ENCODE results near the gene CDC25C.
"Not testable (repeated sequence)": the region's sequence is repeated elsewhere in the genome, so short reads cannot be mapped to it uniquely, and the experiment has no call there.

The CDC25C gene

DNA sequence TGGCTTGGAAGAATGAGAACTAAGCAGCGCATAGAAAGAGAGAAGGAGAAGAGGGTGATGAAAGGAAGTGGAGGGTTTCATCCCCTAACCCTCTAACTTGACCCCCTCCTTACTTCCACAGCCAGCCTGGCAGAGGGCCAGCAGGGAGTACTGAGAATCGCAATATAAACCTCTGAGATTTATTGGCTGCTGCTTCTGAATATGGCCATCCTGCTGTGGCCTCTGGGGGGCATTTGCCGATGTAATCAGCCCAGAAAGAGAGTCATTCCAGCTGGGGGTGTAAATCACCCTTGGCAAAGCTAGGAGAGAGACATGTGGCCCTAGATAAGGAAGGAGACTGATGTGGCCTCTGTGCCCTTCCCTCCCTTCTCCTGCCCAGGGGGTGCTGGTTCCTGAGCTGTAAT lies 56.2 kb downstream of the CDC25C start:
- DNase-seq = no peak

DNA sequence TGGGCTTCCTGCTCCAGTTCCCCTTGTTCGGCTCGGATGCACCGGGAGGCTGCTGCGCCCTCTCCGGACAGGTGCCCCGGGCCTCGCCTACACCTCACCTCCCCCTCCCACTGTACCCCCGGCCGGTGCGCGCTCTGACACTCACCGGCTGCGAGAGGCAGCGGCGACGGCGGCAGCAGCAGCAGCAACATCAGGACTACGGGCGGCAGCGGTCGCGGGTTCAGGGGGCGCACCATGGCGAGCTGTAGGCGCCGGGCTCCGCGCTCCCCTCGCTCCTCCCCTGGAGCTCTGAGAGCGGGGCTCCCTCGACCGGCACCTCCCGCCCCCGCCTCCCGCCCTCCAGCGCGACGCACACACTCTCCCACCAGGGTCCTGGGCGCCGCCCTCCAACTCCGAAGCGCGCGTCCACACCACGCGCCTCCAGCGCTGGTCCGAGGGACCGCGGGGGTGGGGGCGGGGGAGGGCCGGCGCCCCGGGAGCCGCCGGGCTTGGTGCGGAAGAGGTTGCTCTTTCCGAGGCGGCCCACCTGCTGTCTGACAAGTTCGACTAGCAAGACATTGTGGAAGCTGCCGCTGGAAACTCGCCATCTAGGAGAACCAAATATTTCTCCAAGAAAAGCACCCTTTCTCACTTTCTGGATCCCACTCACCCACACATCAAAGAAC lies 57.3 kb downstream of the CDC25C start, which contains the start of gene GFRA3:
Gene GFRA3 (minus strand): TSS at position 433 of the 665 bp plus-strand sequence. CDS start 197 bp downstream, at position 236.
- peak in 1 of 2 donors; percentile 24 for DNase-seq

DNA sequence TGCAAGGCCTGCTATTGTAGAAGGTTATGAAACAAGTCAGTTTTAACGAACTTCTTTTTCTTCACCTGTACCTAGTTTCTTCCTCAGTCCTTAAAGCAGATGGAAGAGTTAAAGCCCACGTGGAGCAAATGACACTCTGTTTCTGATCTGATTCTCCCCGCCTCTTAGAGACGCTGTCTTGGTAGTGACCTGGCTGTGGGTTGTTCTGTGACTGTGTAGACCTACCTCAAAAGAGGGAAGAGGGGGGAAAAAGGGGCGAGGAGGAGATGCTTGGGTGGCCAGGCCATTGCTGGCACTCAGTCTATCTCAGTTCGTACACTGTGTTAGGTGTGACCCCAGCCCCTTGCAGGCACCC lies 57.8 kb downstream of the CDC25C start:
- no peak for DNase-seq

DNA sequence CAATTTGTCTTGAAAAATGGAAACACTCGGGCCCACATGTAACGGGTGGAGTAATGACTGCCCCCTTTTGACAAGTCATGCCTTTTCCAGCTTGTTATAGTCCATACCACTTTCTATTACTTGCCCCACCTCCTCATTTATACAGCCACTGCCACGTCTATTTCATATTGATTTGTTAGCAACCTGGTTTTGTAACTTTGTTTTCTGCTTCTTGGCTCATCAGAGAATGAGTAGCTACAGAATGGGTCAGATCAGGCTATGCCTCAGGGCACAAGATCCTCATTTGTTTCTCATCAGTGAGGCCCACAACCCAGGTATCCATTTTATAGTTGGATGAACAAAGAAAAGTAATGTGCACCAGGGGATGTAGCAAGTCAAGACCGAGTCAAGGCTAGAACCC lies 58.9 kb downstream of the CDC25C start:
- DNase-seq = no peak

DNA sequence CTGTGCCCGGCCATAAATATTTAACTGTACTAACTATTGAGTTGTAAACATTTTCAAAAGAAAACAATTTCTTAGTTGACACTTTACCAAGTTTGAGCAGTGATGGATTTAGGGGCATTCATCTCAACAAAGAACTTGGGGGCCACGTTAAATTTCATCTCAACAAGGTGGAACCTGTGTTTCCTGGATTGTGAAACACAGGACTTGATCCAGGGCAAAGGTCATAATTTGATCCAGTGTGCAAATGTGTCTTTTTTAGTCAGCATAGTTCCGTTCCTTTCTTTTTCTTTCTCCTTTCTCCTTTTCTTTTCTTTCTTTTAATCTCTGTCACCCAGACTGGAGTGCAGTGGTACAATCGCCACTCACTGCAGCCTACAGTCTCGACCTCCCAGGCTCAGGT lies 60.3 kb downstream of the CDC25C start:
- DNase-seq = no peak

DNA sequence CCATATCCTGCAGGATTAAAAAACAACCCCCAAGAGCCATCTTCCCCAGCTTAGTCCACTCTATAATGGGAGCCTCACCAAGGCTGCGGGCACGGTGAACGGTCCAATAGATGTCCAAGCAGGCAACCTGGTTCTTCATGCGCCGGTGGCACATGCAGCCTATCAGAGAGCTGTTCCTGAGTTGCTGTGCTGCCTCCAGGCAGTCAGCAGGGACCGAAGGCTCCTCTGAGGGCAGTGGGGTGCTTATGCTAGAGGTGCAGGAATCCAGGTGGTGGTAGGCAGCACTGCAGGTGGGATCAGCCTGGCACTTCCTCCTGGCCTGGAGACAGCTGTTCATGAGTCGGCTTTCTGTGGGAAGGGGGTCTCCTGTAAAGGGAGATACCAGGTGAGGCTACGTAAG lies 67.4 kb downstream of the CDC25C start:
- DNase-seq = no peak

DNA sequence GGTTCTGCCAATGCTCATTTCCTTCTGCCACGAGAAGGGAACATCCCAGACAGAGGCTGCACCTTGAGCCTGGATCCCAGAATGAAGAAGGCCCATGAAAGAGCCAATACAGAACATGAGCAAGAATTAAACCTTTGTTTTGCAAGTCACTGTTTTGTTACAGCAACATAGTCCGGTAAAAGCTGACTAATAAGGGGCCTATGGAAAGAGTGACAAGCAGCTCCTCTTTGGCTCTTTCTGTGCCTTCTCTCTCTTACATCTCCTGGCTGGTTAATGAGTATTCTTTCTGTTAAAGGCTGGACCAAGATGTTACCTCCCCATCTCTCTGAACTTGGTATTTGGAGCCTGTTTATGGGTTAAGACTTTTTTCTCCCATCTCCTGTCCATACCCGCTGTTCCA lies 68.0 kb downstream of the CDC25C start:
- DNase-seq = no peak

DNA sequence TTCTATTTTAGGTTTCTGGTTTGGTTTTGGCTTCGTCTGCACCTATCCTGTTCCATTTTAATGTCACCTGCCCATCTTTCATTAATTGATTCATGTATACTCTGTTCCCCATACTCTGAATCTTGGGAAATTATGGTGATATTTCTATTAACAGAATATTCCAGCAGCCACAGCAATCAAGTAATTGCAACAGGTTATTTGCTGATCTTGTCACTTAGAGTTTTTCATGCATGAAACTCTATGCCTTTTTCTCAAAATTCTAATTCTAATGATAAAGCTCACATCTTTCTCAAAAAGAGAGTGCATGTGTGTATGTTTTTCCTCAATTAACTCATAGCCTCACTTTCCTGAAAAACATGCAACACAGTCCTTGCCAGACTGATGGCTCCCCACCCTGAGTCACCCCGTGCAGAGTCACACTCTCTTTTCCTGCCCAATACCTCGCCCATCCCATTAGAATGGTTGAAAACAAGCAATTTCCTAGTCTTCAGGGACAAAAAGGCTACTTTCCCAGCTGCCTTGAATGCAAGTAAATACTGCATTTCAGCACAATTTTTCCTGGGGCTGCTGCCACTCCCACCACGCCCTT lies 72.8 kb downstream of the CDC25C start:
- DNase-seq = no peak

DNA sequence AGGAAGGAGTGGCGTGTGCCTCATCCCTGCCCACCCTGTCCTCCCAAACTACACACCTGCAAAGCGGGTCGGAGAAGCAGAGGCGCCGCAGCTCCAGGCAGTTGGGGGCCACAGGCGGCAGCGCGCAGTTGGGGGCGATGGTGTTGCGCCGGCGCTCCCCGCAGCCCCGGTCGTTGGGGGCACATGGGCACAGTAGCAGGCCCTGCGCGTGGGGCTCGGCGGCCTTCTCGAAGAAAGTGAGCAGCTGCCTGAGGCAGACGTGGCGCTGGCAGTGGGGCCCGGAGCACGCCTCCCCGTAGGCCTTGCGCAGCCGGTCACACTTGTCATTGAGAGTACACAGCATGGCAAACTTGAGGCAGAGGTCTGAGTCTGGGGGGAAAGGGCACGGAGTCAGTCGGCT lies 74.0 kb downstream of the CDC25C start:
- DNase-seq = no peak

DNA sequence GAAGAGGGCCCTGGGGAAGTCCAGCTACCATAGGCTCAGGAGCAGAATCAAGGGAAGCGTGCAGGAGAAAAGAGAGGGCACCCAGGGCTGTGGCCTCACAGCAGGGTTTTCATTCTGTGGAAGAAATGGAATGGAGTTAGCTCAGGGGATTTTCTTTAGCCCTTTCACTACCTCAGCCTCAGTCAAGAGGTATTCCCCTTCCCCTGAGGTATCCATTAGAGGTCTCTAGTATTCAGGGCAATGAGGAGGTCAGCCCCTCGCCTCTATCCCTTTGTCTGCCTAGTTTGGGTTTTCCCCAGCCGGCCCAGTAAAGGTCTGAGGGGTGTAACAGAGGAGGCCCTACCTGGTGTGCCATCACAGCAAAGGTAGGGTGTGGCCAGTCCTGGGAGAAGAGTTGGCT lies 78.7 kb downstream of the CDC25C start:
- DNase-seq = no peak

DNA sequence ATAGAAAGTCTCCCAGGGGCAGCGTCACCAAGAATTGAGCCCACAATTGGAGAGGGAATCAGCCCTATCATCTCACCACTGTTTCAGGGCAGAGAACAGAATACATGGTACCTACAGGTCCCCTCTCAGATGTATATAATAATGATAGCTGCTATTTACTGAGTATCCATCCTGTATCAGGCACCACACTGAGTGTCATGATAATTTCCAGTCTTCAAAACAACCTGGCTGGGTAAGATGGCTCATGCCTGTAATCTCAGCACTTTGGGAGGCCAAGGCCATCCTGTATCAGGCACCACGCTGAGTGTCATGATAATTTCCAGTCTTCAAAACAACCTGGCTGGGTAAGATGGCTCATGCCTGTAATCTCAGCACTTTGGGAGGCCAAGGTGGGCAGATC lies 83.8 kb downstream of the CDC25C start:
- DNase-seq = not testable (repeated sequence)

DNA sequence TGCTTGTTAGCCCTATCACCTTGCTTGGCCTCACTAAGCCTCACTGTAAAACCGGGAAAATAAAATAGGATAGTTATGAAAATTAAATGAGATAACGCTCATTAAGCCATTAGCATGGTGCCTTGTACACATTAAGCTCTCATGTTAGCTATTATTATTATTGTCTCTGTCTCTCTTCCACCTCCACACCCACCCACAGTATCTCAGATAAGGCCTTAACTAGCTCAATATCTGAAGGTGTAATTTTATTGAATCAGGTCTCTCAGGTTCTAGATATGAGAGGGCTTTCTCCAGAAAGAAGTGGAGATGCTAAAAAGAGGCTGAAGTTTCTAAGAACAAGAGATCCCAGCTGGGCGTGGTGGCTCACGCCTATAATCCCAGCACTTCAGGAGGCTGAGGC lies 84.8 kb downstream of the CDC25C start:
- no peak for DNase-seq

DNA sequence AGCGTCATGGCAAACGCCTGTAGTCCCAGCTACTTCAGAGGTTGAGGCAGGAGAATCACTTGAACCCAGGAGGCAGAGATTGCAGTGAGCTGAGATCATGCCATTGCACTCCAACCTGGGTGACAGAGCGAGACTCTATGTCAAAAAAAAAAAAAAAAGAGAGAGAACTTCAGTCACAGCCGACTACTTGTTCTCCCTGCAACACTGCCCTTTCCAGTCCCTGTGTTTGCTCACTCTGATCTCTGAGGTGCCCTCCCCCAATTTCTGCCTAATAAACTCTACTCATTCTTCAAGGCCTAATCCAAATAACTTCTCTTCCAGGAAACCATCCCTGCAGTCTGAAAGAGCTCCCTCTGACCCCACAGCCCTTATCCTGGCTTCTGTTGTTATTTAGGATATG lies 85.3 kb downstream of the CDC25C start:
- DNase-seq = no peak

DNA sequence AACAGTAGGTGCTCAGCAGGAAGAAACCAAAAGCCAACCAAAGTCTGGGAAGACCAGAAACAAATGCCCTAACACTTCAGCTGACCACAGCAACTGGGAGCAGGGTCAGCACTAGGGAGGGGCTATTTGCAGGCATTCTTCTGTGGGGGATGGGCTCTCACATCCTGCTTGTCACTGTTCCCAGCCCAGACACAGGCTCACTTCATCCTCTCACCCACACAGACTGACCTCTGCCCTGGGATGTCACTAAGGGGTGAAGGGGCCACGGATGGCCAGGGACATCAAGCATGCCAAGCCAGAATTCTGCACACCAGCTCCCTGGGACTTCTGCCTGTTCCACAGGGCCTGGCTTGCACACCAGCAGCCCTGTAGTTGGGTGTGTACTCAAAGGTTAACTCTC lies 85.9 kb downstream of the CDC25C start:
- no peak for DNase-seq

DNA sequence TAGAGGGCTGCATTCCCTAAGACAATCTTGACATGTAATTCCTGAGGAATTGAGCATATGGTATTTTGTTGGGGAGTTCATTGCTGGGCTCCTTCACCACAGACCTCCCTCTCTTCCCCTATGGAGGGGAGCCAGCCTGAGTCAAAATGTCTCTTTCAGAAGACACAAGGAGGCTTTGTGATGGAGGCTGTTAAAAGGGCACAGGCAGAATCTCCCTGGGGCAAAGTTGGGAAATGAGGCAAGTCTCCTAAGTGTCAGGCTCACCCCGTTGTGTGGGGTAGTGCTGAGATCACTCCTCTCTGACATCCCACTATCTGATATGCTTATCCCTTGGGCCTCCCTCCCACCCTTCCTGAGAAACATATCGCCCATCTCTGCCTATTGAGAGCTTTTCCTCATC lies 87.8 kb downstream of the CDC25C start:
- DNase-seq = no peak

DNA sequence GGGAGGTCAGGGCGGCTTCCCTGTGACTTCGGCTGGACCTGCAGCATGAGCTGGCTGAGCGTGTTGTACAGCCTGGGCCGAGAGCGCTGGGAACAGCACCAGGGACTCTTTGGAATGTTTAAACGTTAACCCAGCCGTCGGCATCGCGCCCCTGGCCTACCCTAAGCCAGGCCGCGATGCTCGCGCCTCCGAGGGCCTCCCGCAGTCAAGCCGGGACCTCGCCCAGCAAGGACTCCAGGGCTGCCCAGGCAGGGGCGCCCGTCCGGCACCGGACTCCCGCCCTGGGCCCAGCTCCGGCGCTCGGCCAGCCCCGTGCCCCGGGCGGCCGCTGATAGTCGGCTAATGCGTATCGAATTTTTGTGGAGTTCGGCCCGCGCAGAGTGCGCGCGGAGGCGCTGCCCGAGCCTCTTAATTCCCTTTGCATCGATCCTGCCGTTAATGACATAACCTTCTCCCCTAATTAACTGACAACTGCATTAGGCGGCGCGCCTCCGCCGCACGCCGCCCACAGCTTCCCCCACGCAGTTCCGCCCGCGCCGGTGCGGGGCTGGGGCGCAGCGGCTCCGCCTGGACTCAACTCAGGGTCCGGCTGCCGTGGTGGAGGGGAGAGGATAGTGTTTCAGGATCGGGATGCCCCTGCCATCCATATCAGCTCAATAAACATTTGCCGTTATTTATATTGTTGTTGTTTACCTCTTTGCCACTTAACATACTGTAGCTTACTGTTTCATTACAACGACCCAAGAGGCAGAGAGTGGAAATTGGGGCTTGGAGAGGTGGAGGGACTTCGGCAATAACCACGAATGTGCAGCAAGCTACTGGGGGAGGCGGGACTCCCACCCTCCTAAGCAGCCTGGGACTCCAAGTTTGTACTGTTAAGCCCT lies 89.7 kb downstream of the CDC25C start:
- DNase-seq = no peak

DNA sequence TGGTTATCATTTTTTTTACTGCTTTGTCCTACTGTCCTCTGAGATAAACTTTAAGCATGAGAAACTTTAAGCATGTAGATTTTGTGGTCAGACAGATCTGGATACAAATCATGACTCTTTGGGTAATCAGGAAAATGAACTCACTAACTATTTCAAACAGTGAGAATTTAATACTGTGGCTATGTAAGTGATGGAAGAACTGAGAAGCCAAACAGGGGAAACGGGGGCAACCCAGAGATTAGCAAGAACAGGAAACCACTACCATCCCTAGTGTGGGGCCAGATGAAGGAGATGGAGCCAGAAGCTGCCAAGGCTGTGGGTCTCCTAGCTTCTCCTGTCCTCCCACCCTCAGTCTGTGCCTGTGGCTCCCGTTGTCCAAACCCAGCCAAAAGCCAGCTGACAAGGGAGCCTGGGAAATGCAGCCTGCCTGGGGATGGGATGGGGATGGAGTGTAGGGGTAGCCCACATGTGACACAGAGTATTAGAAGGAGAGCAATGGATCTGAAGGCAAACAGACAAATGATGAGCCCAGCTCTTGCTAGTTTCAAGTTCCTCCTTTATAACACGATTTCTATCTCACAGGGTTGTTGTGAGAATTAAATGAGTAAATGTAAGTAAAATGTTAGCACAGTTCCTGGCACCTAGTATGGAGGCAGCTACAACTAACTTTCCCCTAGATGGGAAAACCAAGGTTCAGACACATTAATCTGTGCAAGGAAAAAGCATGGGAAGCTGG lies 90.8 kb downstream of the CDC25C start:
- DNase-seq = no peak

DNA sequence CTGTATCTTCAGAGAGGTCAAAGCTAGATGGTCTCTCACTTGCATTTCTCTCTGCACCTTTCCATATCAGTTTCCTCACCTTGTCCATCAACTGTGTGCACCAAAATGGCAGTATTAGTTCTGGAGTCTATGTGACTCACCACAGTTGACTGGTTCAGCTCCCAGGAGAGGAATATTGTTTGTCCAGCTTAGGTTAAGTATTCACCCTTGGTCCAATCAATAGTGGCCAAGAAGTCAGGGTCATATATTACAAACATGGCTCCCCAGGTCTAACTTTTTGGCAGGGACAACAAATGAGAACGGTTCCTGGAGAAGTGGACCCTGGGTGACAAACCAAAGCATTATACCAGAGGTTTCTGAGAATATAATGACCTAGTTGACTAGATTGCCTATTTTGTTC lies 93.6 kb downstream of the CDC25C start:
- DNase-seq = no peak
